Immature natural killer cell (primary cell): ENCODE data around the gene ZNRF1. TPM values are rescaled to one million over a fixed set of nuclear protein-coding genes. Genes with fewer than 3 reads are reported as not detected.
"Not testable (repeated sequence)": the region's sequence is repeated elsewhere in the genome, so short reads cannot be mapped to it uniquely, and the experiment has no call there.

ENCODE experiments used
- DNase-seq, 3 donors: peaks; one replicate each; pipeline ENCODE4 v3.0.0; 2022; ENCODE audit warnings: mixed read lengths in 1 of 3
- H3K27ac Mint-ChIP-seq, 6 donors: one replicate each; pipeline ENCODE4 v1.8.0; 2020; ENCODE audit warnings: mixed read lengths in 6 of 6, mild to moderate bottlenecking in 5 of 6, inconsistent platforms in 4 of 6, moderate library complexity in 3 of 6
- H3K27me3 Mint-ChIP-seq, 3 donors: one replicate each; pipeline ENCODE4 v1.8.0; 2020 to 2021; ENCODE audit warnings: low read depth in 3 of 3, mild to moderate bottlenecking in 3 of 3, mixed read lengths in 3 of 3, moderate library complexity in 3 of 3, inconsistent platforms in 1 of 3
- H3K36me3 Mint-ChIP-seq, 3 donors: one replicate each; pipeline ENCODE4 v1.8.0; 2020; ENCODE audit warnings: mixed read lengths in 3 of 3, inconsistent platforms in 2 of 3, mild to moderate bottlenecking in 2 of 3
- H3K4me1 Mint-ChIP-seq, 2 donors: one replicate each; pipeline ENCODE4 v1.8.0; 2020; ENCODE audit warnings: inconsistent platforms in 2 of 2, mild to moderate bottlenecking in 2 of 2, mixed read lengths in 2 of 2, moderate library complexity in 1 of 2
- H3K4me3 Mint-ChIP-seq, 5 donors: one replicate each; pipeline ENCODE4 v1.8.0; 2020; ENCODE audit warnings: mild to moderate bottlenecking in 5 of 5, mixed read lengths in 5 of 5, inconsistent platforms in 3 of 5, moderate library complexity in 3 of 5
- H3K9me3 Mint-ChIP-seq, 6 donors: one replicate each; pipeline ENCODE4 v1.8.0; 2020; ENCODE audit warnings: mild to moderate bottlenecking in 6 of 6, mixed read lengths in 6 of 6, inconsistent platforms in 4 of 6, moderate library complexity in 3 of 6
- polyA plus RNA-seq, 3 donors: library from polyadenylated mRNA; unstranded; fragments of 300-500 nt; fragmentation: Illumina TruSeq; gene quantifications; one replicate each; pipeline ENCODE4 v1.2.3, GENCODE V29; 2021

The ZNRF1 gene
- polyA plus RNA-seq, 3 donors from 2014 or later, result 0.21 to 1.3 (median 0.68) TPM

DNA sequence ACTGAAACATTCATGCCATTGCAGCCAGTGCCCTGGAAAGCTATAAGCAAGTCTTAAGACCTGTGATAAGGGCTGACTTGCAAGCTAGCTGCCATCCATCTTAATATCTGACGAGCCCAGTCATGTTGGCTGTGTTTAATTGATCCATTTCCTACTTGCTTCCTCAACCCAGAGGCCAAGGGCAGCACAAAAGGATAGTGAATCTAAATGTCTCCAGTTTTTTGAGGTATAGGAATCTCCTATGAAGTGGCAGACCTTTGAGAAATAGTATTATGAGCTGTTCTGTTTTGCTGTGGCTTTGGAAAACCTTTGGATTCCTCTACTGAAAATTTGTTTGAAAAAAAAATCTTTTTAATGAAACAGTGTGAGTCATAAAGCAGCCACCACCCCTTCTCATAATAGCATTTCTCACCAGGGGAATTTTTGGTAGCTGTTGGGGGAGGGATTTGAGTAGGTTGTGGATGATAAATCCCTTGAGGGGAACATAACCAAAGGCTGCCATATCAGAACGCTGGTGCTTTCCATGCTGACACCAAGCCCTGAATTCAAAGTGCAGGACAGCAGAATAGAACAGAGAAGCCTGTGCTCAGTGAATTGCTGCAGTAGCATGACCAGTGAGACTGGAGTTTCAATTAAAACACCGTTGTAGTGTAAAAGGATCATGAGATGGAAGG lies 12.9 kb downstream of the ZNRF1 start:
- H3K4me1 Mint-ChIP-seq, result peaks cover 0 to 10% of the 10 kb centered on the region in 2 donors
- H3K27ac Mint-ChIP-seq, result peak overlapping the region in 1 of 6 donors; percentile 9
- H3K27me3 Mint-ChIP-seq, result no peaks in the 10 kb centered on the region
- H3K9me3 Mint-ChIP-seq, result no peaks in the 10 kb centered on the region
- no peak overlapping the region for H3K4me3 Mint-ChIP-seq
- peak in 1 of 3 donors; percentile 2 for DNase-seq
- H3K36me3 Mint-ChIP-seq, result no peaks in the 10 kb centered on the region

DNA sequence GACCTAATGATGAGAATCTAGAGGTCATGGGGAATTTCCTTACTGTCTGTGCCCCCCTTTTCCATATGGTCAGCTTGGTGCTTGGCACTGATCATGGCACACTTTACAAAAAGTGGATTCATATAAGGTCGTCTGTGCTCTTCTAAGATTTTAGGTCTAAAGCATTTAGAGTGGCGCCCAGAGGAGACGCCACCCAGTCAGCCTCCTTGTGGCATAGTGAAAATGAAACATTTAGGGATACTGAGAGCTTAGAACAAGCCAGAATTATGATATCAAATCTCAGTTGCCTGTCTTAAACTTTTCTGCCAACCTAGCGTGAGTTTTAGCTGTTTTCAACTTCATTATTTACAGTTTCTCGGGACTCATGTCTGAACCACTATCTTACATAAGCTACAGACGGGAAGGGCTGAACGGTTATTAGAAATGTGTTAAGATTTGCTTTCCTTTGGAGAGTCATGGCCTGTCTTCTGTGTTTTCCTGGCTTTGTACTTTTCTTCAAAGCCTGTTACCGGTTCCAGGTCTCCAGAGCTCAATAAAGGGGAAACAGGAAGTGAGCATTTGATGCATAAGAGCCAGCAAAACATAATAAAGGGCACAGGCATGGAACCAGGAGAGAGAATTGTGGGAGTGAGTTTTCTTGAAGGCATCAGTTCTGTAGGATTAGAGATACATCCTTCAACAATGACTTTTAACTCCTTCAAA lies 13.7 kb downstream of the ZNRF1 start:
- no peak for DNase-seq
- H3K9me3 Mint-ChIP-seq, result no peaks in the 10 kb centered on the region
- peaks cover 0 to 10% of the 10 kb centered on the region in 2 donors for H3K4me1 Mint-ChIP-seq
- H3K4me3 Mint-ChIP-seq, result peak overlapping the region in 1 of 5 donors; percentile 67
- no peaks in the 10 kb centered on the region for H3K36me3 Mint-ChIP-seq
- H3K27me3 Mint-ChIP-seq, result no peaks in the 10 kb centered on the region
- H3K27ac Mint-ChIP-seq, result peak overlapping the region in 2 of 6 donors; percentile 9 to 49

DNA sequence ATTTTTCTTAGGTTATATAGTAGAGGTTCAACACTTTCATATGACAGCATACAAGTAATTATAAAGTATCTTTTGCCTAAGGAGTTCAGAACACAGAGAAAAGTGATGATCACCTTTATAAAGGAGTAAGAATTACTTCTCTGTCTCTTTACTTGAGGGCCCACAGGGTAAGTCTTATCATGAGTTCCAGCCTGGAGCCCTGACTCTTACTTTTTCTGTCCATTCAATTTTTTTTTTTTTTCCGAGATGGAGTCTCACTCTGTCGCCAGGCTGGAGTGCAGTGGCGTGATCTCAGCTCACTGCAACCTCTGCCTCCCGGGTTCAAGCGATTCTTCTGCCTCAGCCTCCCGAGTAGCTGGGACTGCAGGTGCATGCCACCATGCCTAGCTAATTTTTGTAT lies 14.3 kb downstream of the ZNRF1 start:
- H3K4me1 Mint-ChIP-seq, H3K9me3 Mint-ChIP-seq, DNase-seq, H3K36me3 Mint-ChIP-seq, H3K27me3 Mint-ChIP-seq, H3K4me3 Mint-ChIP-seq, H3K27ac Mint-ChIP-seq: not testable (repeated sequence)

DNA sequence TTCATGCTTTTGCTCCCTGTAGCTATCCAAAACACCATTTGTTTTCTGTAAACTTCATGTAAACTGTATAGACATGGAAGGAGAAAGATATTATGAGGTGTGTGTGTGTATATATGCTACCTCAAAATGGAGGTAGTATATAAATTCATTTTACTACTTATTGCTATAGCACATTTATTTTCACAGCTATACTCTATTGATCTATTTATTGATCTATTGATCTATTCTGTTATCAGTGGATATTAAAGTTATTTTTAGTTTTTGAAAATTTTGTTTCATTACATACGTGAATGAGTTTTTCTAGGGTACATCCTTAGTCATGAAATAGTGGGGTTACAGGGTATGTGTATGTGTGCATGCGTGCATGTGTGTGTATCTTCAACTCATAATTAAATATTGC lies 15.5 kb downstream of the ZNRF1 start:
- Mint-ChIP-seq H3K27ac (no peak overlapping the region), H3K9me3 (no peaks in the 10 kb centered on the region), H3K4me3 (no peak overlapping the region), H3K36me3 (no peaks in the 10 kb centered on the region), H3K4me1 (peaks cover 0 to 10% of the 10 kb centered on the region in 2 donors), H3K27me3 (no peaks in the 10 kb centered on the region)
- DNase-seq, result no peak

DNA sequence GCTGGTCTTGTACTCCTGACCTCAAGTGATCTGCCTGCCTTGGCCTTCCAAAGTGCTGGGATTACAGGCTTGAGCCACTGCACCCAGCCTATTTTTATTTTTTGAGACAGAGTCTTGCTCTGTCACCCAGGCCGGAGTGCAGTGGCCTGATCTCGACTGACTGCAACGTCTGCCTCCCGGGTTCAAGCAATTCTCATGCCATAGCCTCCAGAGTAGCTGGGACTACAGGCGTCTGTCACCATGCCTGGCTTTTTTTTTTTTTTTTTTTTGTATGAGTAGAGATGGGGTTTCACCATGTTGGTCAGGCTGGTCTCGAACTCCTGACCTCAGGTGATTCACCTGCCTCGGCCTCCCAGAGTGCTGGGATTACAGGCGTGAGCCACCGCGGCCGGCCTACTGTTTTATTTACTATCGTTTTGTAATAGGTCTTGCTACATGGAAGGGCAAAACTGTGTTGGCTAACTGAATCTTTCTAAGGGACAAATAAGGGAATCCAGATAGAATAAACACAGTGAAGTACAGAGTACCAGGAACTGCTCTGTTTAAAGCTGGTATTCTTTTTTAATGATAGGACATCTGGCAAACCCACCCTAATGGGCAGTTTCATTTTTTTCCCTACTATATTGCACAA lies 17.7 kb downstream of the ZNRF1 start:
- not testable (repeated sequence) for H3K36me3 Mint-ChIP-seq, DNase-seq, H3K27ac Mint-ChIP-seq, H3K9me3 Mint-ChIP-seq, H3K4me3 Mint-ChIP-seq, H3K4me1 Mint-ChIP-seq, H3K27me3 Mint-ChIP-seq

DNA sequence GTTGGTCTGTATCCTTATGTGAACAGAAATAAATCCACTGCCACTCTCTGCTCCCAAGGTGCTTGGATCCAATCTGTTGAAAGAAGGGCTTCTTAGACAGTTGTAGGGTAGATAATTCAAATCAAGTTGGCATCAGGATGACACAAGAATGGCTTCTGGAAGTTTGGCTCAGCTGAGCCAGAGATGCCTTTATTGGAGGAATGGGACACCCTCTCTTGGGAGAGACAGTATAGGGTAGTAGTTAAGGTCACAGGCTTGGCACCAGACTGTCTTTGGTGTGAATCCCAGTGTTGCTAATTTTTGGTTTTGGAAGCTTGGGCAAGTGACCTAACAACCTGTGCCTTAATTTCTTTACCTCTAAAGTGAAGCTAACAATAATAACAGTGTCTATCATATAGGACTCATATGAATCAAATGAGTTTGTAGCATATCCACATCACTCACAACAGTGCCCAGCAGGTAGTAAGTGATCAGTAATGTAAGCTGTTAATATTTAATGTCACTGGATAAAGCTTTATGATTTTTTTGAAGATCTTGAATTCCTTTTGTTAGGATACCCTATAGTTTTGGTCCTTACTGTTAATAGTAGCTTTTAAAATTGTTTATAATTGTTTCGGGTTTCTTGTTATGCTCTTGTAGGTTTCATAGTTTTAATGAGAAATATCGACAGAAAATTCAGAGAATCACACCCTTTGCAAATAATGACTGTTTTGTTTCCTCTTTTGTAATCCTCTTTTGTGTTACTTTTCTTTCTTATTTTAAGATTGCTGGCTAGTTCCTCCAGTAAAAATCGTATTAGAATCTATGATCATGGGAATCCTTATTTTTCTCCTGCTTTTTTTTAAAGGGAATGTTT lies 19.1 kb downstream of the ZNRF1 start:
- DNase-seq, result no peak
- no peak overlapping the region for H3K4me3 Mint-ChIP-seq
- no peak overlapping the region for H3K27ac Mint-ChIP-seq
- H3K27me3 Mint-ChIP-seq, result peaks cover 2 to 4% (median 3%) of the 10 kb centered on the region in 3 donors
- H3K9me3 Mint-ChIP-seq, result peaks cover 8 to 18% (median 10%) of the 10 kb centered on the region in 6 donors
- peaks cover 0 to under 1% of the 10 kb centered on the region in 2 donors for H3K4me1 Mint-ChIP-seq
- peaks cover 13 to 17% (median 13%) of the 10 kb centered on the region in 3 donors for H3K36me3 Mint-ChIP-seq

DNA sequence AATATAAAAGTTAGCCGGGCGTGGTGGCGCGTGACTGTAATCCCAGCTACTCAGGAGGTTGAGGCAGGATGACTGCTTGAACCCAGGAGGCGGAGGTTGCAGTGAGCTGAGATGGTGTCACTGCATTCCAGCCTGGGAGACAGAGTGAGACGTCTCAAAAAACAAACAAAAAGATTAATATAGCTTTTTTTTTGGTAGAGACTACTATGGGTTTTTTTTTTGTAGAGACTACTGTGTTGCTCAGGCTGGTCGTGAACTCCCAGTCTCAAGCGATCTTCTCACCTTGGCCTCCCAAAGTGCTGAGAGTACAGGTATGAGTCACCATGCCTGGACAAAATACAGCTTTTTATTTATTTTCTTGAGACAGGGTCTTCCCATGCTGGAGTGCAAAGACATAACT lies 20.2 kb downstream of the ZNRF1 start:
- H3K36me3 Mint-ChIP-seq, result peaks cover 13 to 19% (median 16%) of the 10 kb centered on the region in 3 donors
- H3K9me3 Mint-ChIP-seq, result peaks cover 8 to 18% (median 10%) of the 10 kb centered on the region in 6 donors
- H3K27me3 Mint-ChIP-seq, result peaks cover 2 to 4% (median 3%) of the 10 kb centered on the region in 3 donors
- no peak overlapping the region for H3K4me3 Mint-ChIP-seq
- DNase-seq, result no peak
- H3K4me1 Mint-ChIP-seq, result peaks cover 0 to under 1% of the 10 kb centered on the region in 2 donors
- H3K27ac Mint-ChIP-seq, result no peak overlapping the region

DNA sequence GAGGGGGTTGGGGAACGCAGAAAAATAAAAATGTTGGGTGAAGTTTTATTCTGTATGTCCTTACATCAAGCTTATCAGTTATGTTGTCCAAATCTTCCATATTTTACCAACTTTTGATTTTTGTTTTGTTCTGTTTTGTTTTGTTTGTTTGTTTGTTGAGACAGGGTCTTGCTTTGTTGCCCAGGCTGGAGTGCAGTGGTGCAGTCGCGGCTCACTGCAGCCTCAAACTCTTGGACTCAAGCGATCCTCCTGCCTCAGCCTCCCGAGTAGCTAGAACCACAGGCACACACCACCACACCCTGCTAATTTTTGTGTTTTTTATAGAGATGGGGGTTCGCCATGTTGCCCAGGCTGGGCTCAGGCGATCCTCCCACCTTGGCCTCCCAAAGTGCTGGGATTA lies 20.8 kb downstream of the ZNRF1 start:
- peaks cover 2 to 4% (median 3%) of the 10 kb centered on the region in 3 donors for H3K27me3 Mint-ChIP-seq
- H3K4me1 Mint-ChIP-seq, result peaks cover 2 to 6% of the 10 kb centered on the region in 2 donors
- DNase-seq, result no peak
- H3K36me3 Mint-ChIP-seq, result peaks cover 13 to 19% (median 16%) of the 10 kb centered on the region in 3 donors
- H3K27ac Mint-ChIP-seq, result no peak overlapping the region
- peaks cover 8 to 18% (median 10%) of the 10 kb centered on the region in 6 donors for H3K9me3 Mint-ChIP-seq
- no peak overlapping the region for H3K4me3 Mint-ChIP-seq

DNA sequence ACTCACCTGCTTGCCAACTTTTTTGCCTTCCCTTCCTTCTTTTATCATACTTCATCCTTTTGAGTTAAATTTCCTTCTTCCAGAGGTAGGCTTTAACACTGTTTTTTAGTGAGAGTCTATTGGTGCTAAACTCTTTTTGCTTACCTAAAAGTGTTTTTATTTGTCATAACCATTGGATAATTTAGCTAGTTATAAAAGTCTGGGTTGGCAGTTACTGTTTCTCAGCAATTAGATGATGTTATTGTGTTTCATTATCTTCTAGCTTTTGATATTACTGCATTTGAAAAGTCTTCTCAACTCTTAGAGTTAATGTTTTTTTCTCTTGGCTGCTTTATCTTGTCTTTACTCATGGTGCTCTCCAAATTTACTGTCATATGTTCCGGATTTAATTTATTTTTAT lies 22.6 kb downstream of the ZNRF1 start:
- H3K4me3 Mint-ChIP-seq, result no peak overlapping the region
- H3K4me1 Mint-ChIP-seq, result peaks cover 2 to 8% of the 10 kb centered on the region in 2 donors
- H3K9me3 Mint-ChIP-seq, result peaks cover 8 to 18% (median 10%) of the 10 kb centered on the region in 6 donors
- H3K27me3 Mint-ChIP-seq, result peaks cover 2 to 4% (median 3%) of the 10 kb centered on the region in 3 donors
- DNase-seq, result no peak
- H3K36me3 Mint-ChIP-seq, result peaks cover 13 to 19% (median 16%) of the 10 kb centered on the region in 3 donors
- no peak overlapping the region for H3K27ac Mint-ChIP-seq

DNA sequence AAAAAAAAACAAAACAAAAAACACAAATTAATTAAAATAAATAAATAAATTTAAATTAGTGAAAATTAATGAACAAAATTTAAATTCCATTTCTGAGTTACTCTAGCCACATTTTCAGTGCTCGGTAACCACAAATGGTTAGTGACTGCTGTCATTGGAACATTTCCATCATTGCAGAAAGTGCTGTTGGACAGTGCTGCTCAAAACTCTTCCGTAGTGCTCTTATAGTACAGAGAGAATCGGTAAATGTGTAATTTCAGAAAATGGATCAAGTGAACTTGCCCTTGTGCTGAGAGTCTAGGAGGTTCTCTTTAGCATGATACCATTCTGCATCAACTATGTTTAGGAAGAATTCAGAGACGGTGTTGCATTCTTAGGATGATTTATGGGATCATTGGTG lies 23.7 kb downstream of the ZNRF1 start:
- peaks cover 13 to 19% (median 16%) of the 10 kb centered on the region in 3 donors for H3K36me3 Mint-ChIP-seq
- DNase-seq, result no peak
- peaks cover 8 to 18% (median 10%) of the 10 kb centered on the region in 6 donors for H3K9me3 Mint-ChIP-seq
- H3K27ac Mint-ChIP-seq, result no peak overlapping the region
- H3K4me1 Mint-ChIP-seq, result peaks cover 2 to 8% of the 10 kb centered on the region in 2 donors
- no peak overlapping the region for H3K4me3 Mint-ChIP-seq
- H3K27me3 Mint-ChIP-seq, result peaks cover 2 to 4% (median 3%) of the 10 kb centered on the region in 3 donors

DNA sequence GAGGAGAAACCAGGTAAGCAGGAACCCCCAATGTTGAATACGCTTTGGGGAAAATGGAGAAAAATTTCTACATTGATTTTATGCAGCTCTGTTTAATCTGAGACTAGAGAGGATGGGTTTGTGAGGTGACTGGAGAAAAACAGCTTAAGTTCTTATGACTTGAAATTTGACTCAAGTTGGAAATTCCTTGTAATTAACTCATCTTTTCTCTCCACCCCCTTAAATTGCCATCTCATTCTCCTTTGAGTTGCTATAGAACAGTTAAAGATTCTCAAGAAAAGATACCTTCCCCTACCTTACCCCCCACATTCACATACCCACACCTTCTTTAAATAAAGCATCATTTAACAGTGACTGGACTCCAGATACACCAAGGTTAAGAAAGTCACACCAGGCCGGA lies 24.2 kb downstream of the ZNRF1 start:
- Mint-ChIP-seq H3K4me3 (no peak overlapping the region), H3K4me1 (peaks cover 2 to 8% of the 10 kb centered on the region in 2 donors)
- DNase-seq, result no peak

DNA sequence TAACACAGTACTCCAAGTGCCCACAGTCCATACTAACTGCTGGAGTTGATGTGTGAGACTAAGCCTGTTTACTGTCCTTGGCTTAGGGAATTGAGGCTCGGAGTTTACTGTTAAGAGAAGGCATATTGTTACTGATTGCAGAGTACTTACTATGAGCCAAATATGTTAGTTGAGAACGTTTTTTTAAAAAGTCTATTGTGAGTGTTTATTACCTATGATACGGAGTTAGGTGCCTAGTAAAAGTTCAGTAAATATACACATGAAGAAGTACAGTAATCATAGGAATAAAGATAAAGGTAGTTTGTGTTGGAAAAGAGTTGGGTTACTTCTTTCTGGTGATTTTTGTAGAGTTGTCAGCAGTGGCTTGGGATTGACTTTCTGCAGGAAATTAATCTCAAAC lies 25.4 kb downstream of the ZNRF1 start:
- Mint-ChIP-seq H3K27me3 (peaks cover 2 to 4% (median 3%) of the 10 kb centered on the region in 3 donors), H3K27ac (peak overlapping the region in 1 of 6 donors; percentile 57), H3K4me3 (no peak overlapping the region), H3K36me3 (peaks cover 13 to 19% (median 16%) of the 10 kb centered on the region in 3 donors), H3K9me3 (peaks cover 8 to 18% (median 10%) of the 10 kb centered on the region in 6 donors), H3K4me1 (peaks cover 2 to 8% of the 10 kb centered on the region in 2 donors)
- DNase-seq, result no peak

More for the DNA sequence above, 24.2 kb downstream of the ZNRF1 start:
- Mint-ChIP-seq H3K9me3 (peaks cover 8 to 18% (median 10%) of the 10 kb centered on the region in 6 donors), H3K36me3 (peaks cover 13 to 19% (median 16%) of the 10 kb centered on the region in 3 donors), H3K27ac (no peak overlapping the region), H3K27me3 (peaks cover 2 to 4% (median 3%) of the 10 kb centered on the region in 3 donors)

DNA sequence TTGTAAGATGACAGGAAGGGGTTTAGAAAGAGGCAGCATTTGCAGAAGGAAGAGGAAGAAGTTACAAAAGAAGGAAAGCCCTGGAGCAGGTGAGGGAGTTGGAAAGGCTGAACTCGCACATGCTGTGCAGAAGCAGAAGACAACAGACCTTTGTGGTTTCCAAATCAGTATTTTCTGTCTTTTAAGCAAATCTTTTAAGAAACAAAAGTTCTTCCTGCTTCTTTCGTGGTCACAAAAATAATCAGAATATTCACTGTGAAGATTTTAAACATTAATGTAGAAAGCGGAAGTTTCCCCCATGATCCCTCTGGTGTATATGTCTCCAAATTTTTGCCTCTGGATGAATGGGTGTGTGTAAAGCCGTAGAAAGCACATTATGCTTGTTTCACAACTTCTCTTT lies 25.8 kb downstream of the ZNRF1 start:
- Mint-ChIP-seq H3K27ac (peak overlapping the region in 1 of 6 donors; percentile 57), H3K27me3 (peaks cover 2 to 4% (median 3%) of the 10 kb centered on the region in 3 donors), H3K4me1 (peaks cover 2 to 8% of the 10 kb centered on the region in 2 donors), H3K9me3 (peaks cover 8 to 18% (median 10%) of the 10 kb centered on the region in 6 donors), H3K4me3 (no peak overlapping the region), H3K36me3 (peaks cover 13 to 19% (median 16%) of the 10 kb centered on the region in 3 donors)
- DNase-seq, result no peak
